ENCODE measurements around the gene LRP2.

The LRP2 gene

GRCh38 chr2:169086893-169087467, 275.4 kb downstream of the LRP2 start:
- no peak for DNase-seq

DNA sequence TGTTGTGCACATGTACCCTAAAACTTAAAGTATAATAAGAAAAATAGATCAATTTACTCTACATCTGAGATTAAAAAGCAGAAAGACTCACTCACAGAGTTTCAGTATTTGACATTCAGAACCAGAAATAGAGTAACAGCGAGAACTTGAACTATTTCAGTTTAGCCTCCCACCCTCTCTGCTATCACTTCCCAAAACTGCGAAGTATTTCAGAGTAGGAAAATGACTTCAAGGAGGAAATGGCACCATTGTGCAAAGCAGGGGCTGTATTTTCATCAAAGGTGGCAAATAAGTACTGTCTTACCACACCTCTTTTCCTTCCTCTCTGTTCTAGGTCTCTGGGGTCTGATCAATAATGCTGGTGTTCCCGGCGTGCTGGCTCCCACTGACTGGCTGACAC, 279.3 kb downstream of the LRP2 start:
- no peak for DNase-seq

GRCh38 chr2:169081551-169081950, 280.8 kb downstream of the LRP2 start:
- no peak for DNase-seq

DNA sequence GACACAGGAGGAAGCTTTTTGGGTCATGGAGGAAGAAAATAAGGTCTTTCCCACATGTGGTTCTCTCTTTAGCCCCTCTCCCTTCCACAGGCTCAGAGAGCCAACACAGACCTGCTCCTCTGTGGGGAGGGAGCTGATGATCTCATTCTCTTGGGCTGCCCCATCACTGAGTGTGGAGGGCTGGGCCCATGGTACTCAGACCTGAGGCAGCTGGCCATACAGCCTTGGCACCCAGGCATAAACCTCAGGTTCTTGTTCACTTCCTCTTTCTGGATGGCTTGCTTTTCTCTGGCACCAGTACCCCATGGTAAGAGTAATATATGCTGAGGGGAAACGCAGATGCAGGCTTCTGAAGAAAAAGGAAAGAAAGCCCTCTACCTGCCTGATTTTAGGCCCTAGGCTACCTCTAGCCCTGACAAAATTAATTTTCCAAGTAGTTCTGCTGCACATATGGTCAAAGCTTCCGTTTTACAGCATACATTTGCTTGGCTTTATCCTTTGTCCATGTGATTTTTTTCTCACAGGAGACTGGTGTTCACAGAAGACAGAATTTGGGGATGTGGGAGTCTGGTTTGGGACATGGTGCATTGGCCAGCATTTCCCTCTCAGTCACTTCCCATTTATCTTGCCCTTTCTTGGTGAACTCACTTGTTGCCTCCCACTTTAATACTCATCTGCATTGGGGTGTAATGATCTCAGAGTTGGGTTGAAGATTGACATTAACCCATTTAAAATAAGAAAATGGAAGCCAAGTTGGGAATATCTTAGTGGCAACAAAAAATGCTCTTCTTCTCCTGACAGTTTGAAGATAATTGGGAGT, 281.9 kb downstream of the LRP2 start:
- DNase-seq, result no peak

GRCh38 chr2:169077674-169078240, 284.6 kb downstream of the LRP2 start:
- DNase-seq, result no peak

All from NCI-H774 (cell line).